ENCODE measurements around the gene AGFG2.
"Not testable (repeated sequence)": the region's sequence is repeated elsewhere in the genome, so short reads cannot be mapped to it uniquely, and the experiment has no call there.

The AGFG2 gene, protein sequence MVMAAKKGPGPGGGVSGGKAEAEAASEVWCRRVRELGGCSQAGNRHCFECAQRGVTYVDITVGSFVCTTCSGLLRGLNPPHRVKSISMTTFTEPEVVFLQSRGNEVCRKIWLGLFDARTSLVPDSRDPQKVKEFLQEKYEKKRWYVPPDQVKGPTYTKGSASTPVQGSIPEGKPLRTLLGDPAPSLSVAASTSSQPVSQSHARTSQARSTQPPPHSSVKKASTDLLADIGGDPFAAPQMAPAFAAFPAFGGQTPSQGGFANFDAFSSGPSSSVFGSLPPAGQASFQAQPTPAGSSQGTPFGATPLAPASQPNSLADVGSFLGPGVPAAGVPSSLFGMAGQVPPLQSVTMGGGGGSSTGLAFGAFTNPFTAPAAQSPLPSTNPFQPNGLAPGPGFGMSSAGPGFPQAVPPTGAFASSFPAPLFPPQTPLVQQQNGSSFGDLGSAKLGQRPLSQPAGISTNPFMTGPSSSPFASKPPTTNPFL

DNA sequence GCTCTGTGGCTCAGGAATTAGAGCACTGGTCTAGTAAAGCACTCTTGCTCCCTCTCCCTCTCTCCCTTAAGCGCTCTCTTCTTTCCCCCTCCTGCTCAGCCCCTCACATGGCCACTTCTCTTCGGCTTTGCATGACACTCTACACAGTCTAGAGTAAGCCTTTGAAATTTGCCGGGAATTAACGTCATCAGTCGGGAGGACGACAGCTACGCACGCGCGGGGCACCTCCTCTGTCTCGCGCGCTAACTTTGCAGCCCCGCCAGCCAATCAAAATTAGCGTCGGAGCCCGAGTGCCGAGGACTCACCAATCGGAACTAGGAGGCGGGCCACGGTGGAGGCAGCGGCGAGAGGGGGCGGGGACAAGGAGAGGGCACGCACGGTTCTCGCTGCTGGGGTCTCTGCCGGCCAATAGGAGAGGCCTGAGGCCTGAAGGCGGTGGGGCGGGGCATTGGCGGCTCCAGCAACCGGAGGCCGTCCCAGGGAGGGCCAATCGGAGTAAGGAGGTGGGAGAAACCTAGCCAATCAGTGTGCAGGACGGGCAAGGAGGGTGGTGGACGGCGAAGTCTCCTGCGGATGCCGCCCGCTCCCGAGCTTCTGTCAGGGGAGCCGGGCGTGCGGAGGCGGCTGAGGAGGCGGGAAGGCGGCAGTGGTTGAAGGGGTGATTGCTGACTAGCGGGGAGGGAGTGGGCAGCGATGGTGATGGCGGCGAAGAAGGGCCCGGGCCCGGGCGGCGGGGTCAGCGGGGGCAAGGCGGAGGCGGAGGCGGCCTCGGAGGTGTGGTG is at the start of gene AGFG2:
Gene AGFG2, plus strand, starts transcription at position 550 of the 782 bp plus-strand sequence. Its CDS starts 144 bp downstream, at position 694.
- DNase-seq: peak; percentile 100
- in situ Hi-C loops (cut with HindIII; ENCODE audit: low pct_ligation_motif_present, low pct_unique_long_range_greater_than_20kb, low sequenced_read_pairs): no loop called here

DNA sequence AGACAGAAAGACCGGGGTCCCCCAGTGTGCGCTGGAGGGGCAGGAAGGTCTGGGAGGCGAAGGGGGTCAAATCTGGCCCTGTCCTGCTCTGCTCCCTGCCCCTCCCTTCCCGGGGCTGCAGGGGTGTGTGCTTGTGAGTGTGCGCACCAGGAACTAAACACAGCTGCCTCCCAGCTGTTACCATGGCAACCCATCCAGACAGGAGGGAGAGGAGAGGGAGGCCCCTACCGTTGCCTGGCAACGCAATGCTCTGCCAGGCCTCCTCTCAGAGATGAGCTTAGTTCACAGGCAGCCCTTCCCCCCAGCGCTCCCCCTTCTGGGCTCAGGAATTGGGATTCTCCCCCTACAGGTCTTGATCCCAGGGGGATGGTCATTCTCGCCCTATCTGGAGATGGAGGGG is 49.2 kb upstream of the AGFG2 start:
- in situ Hi-C loops (cut with HindIII; ENCODE audit: low pct_ligation_motif_present, low pct_unique_long_range_greater_than_20kb, low sequenced_read_pairs): no loop called here

DNA sequence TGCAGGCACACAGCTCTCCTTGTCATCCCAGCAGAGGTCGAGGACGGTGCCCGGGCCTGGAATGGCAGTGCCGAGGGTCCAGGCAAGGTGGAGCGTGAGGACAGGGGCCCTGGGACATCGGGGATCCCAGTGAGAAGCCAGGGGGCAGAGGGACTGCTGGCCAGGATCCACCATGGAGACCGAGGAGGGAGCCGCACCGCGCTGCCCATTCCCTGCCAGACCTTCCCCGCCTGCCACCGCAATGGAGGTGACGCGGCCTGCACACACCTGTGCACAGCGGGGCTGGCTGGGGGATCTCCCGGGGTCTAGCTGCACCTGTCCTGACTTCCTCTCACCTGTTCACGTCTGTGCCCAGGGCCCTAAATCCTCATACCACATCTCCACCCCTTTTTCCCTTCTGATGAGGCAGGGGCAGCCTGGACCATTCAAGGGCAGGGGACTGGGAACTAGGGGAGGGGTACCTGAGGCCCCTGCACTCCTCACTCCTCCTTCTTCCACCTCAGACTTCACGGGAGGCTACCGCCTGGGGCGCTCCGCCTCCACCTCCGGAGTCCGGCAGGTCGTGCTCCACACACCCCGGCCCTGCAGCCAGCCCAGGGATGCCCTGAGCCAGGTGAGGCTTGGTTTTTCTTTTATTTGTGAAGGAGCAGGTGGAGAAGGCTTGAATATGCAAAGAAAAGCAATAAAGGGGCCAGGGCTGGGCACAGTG is 48.4 kb upstream of the AGFG2 start:
- no peak for DNase-seq

More for the DNA sequence above, 49.2 kb upstream of the AGFG2 start:
- peak; percentile 46 for DNase-seq

DNA sequence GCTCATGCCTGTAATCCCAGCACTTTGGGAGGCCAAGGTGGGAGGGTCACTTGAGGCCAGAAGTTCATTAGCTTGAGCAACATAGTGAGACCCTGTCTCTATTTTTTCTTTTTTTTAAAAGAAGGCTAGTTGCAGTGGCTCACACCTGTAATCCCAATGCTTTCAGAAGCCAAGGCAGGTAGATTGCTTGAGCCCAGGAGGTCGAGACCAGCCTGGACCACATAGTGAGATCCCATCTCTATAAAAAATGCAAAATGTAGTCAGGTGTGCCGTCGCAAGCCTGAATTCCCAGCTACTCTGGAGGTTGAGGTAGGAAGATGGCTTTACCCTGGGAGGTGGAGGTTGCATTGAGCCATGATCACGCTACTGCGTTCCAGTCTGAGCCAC is 47.8 kb upstream of the AGFG2 start:
- in situ Hi-C loops (cut with HindIII; ENCODE audit: low pct_ligation_motif_present, low pct_unique_long_range_greater_than_20kb, low sequenced_read_pairs): no loop called here
- no peak for DNase-seq

More for the DNA sequence above, 48.4 kb upstream of the AGFG2 start:
- in situ Hi-C loops (cut with HindIII; ENCODE audit: low pct_ligation_motif_present, low pct_unique_long_range_greater_than_20kb, low sequenced_read_pairs): no loop called here

DNA sequence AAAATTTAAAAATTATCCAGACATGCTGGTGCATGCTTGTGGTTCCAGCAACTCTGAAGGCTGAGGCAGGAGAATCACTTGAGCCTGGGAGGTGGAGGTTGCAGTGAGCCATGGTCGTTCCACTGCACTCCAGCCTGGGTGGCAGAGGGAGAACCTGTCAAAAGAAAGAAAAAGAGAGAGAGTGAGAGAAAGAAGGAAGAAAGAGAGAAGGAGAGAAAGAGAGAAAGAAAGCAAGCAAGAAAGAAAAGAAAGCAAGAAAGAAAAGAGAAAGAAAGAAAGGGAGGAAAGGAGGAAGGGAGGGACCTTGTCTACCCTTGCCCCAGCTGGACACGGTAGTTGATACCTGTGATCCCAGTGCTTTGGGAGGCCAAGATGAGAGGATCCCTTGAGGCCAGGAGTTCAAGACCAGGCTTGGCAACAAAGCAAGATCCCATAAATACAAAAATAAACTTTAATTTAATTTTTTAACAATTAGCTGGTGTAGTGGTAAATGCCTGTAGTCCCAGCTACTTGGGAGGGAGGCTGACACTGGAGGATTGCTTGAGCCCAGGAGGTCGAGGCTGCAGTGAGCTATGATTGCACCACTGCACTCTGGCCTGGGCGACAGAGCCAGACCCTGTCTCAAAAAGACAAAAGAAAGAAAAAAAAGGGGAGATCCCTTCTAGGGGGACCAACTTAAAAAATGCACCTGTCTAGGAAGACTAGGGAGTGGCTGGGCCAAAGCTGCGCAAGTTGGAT is 46.1 kb upstream of the AGFG2 start:
- in situ Hi-C loops (cut with HindIII; ENCODE audit: low pct_ligation_motif_present, low pct_unique_long_range_greater_than_20kb, low sequenced_read_pairs): no loop called here
- no peak for DNase-seq

DNA sequence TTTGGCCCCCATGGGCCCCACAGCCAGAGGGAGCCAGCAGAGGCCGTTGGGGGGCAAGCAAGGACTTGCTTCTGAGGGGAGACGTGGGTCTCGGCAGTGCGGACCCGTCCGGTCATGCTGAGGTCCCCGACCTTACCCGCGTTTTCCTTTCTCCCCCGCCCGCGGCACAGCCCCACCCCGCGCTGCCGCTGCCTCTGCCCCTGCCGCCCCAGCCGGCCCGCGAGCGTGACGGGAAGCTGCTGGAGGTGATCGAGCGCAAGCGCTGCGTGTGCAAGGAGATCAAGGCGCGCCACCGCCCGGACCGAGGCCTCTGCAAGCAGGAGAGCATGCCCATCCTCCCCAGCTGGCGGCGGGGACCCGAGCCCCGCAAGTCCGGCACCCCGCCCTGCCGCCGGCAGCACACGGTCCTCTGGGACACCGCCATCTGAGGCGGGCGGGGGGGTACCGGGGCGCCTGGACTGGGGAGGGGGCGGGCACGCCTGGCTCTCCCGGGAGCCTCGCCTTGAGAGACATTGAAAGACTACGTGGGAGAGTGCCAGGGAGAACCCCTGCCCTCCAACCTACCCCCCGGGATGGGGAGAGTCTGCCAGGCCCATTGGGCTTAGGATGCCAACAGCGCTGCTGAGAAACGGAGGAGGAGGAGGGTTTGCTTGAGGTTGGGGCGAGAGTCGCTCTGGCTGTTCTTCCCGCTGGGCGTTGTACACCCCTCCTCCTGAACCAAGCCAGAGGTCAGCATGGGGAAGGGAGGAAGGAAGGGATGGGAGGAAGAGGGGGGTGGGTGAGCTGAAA is 45.3 kb upstream of the AGFG2 start:
- in situ Hi-C loops (cut with HindIII; ENCODE audit: low pct_ligation_motif_present, low pct_unique_long_range_greater_than_20kb, low sequenced_read_pairs): no loop called here
- peak; percentile 49 for DNase-seq

DNA sequence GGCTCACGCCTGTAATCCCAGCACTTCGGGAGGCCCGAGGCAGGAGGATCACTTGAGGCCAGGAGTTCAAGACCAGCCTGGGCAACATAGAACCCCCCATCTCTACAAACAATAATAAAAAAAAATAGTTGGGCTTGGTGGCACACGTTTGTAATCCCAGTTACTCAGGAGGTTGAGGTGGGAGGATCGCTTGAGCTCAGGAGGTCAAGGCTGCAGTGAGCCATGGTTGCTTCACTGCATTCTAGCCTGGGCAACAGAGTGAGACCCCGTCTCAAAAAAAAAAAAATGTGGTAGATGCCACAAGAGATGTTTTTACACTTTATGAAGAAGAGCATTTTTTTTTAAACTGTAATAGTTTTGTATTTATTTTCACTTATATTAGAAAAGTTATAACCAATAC is 42.5 kb upstream of the AGFG2 start:
- in situ Hi-C loops (cut with HindIII; ENCODE audit: low pct_ligation_motif_present, low pct_unique_long_range_greater_than_20kb, low sequenced_read_pairs): no loop called here
- DNase-seq: no peak

DNA sequence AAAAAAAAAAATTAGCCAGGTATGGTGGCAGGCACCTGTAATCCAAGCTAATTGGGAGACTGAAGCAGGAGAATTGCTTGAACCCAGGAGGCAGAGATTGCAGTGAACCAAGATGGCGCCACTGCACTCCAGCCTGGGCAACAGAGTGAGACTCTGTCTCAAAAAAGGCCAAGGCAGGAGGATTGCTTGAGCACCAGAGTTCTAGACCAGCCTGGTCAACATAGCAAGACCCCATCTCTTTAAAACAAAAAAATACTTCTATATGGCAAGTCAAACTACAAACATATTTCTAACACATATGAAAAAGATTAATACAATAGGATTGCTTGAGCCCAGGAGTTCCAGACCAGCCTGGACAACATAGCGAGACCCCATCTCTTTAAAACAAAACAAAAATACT is 38.3 kb upstream of the AGFG2 start:
- DNase-seq; in situ Hi-C loops (cut with HindIII; ENCODE audit: low pct_ligation_motif_present, low pct_unique_long_range_greater_than_20kb, low sequenced_read_pairs): not testable (repeated sequence)

DNA sequence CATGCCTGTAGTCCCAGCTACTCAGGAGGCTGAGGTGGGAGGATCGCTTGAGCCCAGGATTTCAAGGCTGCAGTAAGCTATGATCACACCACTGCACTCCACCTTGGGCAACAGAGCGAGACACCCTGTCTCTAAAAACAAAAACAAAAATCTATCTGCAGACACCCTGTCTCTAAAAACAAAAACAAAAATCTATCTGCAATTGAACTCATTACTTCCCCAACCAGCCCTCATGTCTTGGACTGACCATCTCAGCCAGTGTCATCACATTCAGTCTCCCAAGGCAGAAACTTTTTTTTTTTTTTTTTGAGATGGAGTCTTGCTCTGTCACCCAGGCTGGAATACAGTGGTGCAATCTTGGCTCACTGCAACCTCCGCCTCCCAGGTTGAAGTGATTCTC is 35.0 kb upstream of the AGFG2 start:
- DNase-seq; in situ Hi-C loops (cut with HindIII; ENCODE audit: low pct_ligation_motif_present, low pct_unique_long_range_greater_than_20kb, low sequenced_read_pairs): not testable (repeated sequence)

DNA sequence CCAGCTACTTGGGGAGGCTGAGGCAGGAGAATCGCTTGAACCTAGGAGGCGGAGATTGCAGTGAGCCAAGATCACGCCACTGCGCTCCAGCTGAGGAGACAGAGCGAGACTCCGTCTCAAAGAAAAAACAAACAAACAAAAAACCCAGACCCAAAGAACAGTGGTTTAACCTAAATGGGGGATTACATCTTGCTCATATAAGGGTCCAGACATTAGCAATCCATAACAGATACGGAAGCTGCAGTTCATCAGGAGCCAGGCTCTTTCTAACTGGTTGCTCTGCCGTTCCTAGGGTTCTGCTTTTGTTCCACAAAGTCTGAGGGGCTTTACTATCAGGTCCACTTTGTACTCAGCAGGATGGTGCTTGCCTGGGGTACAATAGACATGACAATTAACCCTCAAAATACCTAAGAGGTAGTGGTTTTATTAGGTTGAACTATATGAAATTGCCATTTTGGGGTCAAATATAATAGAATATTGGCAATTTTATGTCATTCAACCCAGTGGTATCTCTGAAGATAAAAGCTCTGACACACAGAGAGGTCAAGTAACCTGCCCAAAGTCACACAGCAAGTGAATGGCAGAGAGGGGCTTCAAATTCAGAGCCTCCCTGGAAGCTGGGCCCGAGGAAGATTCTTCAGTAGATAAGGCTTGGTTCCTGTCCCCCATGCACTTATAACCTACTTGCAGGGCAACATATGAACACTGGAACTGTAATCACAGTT is 34.0 kb upstream of the AGFG2 start:
- in situ Hi-C loops (cut with HindIII; ENCODE audit: low pct_ligation_motif_present, low pct_unique_long_range_greater_than_20kb, low sequenced_read_pairs): no loop called here
- no peak for DNase-seq

DNA sequence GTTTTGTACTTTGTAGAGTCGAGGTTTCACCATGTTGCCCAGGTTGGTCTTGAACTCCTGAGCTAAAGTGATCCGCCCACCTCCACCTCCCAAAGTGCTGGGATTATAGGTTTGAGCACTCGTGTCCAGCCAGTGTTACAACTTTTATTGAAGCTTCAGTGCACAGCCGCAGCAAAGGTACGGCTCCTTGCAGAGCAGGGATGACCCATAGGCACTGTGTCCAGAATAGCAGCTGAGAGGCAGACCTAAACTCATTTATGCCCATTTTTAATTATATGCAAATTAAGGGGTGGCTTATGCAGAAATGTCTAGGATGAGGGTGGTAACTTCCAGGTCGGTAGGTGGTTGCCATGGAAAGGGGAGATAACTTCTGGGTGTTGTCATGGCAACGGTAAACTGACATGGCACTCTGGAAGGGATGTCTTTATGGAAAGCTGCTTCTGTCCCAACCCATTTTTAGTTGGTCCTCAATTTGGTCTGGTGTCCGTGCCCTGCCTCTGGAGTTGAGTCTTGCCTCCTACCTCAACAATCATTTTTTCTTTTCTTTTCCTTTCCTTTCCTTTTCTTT is 32.6 kb upstream of the AGFG2 start:
- no peak for DNase-seq
- in situ Hi-C loops (cut with HindIII; ENCODE audit: low pct_ligation_motif_present, low pct_unique_long_range_greater_than_20kb, low sequenced_read_pairs): no loop called here

DNA sequence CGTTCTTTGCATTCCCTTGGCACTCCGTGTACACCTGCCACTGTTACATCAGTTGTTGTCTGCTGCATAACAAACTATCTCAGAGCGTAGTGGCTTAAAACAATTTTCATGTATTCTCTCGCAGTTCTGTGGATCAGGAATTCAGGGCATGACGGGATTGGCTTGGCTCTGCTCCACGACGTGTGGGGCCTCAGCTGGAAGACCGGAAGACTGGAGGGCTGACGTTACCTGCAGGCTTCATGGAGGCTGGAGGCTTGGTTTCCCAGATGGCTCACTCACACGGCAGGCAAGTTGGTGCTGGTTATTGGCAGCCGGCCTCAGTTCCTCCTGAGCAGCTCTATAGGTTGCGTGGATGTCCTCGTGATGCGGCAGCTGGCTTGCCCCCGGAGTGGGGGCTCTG is 29.8 kb upstream of the AGFG2 start:
- in situ Hi-C loops (cut with HindIII; ENCODE audit: low pct_ligation_motif_present, low pct_unique_long_range_greater_than_20kb, low sequenced_read_pairs): no loop called here

DNA sequence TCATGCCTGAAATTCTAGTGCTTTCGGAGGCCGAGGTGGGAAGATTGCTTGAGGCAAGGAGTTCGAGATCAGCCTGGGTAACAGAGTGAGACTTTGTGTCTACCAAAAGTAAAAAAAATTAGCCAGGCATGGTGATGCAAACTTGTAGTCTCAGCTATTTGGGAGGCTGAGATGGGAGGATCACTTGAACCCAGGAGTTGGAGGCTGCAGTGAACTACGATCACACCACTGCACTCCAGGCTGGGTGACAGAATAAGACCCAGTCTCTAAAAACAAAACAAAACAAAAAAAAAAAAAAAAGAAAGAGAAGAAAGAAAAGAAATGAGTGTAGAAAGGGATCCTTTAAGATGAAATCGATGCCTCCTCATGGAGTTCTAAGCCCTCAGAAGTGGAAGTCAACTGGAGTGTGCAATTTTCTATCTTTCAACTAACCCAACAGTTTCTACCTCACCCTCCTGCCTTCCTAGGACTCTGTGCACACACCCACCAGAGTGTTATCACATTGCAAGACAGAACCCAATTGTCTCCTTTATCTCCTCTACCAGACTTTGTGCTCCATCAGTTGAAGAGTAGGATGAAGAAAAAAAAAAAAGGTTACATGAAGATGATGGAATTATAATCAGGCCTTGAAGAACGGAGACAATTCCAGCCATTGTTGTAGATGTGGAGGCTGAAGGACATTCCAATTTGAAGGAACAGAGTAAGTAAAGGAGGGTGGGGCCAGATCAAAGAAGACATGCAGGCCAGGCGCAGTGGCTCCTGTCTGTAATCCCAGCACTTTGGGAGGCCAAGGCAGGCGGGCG is 28.4 kb upstream of the AGFG2 start:
- no peak for DNase-seq
- in situ Hi-C loops (cut with HindIII; ENCODE audit: low pct_ligation_motif_present, low pct_unique_long_range_greater_than_20kb, low sequenced_read_pairs): no loop called here

More for the DNA sequence above, 29.8 kb upstream of the AGFG2 start:
- DNase-seq: no peak

DNA sequence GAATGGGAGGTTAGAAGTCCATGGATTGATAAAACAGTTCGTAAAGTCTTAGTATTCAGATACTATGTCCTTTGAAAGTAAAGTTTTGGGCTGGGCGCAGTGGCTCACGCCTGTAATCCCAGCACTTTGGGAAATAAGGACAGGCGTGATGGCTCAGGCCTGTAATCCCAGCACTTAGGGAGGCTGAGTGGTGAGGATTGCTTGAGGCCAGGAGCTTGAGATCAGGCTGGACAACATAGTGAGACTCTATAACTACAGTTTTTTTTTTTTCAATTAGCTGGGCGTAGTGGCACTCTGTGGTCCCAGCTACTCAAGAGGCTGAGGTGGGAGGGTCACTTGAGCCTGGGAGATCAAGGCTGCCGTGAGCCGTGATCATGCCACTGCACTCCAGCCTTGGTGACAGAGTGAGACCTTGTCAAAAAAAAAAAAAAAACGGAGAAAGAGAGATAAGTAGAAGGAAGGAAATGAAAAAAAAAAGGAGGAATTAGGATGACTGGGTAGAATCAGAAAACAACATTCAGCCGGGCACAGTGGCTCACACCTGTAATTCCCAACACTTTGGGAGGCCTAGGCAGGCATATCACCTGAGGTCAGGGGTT is 25.7 kb upstream of the AGFG2 start:
- in situ Hi-C loops (cut with HindIII; ENCODE audit: low pct_ligation_motif_present, low pct_unique_long_range_greater_than_20kb, low sequenced_read_pairs): no loop called here
- no peak for DNase-seq

DNA sequence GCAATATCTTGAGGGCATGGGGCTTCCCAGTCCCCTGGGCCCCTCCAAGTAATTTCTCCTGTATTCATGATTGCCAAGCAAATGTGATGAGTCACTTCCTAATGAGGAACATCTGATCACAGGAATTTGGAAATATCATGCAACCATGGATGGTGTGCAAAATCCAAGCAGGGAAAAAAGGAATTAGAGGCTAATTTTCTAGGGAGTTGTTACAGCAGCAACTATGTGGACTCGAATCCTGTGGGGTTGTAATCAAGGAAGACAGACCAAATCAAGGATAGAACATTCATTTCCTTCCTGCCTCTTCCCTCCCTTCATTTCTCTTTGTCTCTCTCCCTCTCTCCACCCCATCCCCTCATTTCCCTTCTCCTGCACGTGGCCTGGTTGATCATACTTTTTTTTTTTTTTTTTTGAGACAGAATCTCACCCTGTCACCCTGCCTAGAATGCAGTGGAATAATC is 23.9 kb upstream of the AGFG2 start:
- in situ Hi-C loops (cut with HindIII; ENCODE audit: low pct_ligation_motif_present, low pct_unique_long_range_greater_than_20kb, low sequenced_read_pairs): no loop called here
- no peak for DNase-seq

Data from ACHN (cell line).